HepG2 (cell line): ENCODE measurements around the gene JUND. TPM values are rescaled to one million over a fixed set of nuclear protein-coding genes. Genes with fewer than 3 reads are reported as not detected.
A peak's percentile ranks its signal among the peaks of the same experiment; 100 is the strongest.

Experiments used
- ATAC-seq: fragments of 200-7000 bp; cut with Tn5 transposase; 3 replicates; pipeline ENCODE4 v1.9.1; 2020; ENCODE audit warnings: mild to moderate bottlenecking, moderate library complexity
- BruUV-seq: library from RNA; stranded (reverse); fragments of 400-500 nt; replicated peaks from 2 replicates; lab custom pipeline; 2021; lab: Mats Ljungman, UMichigan
- CTCF ChIA-PET: fragments of 300-600 bp; formaldehyde crosslinking; extraction: SDS; loops from one replicate; lab custom pipeline; 2021; ENCODE audit warnings: low total read pairs, inconsistent platforms, low intra/inter-chr PET ratio; lab: Yijun Ruan, JAX
- POLR2A ChIA-PET: fragments of 350-600 bp; sonication (Branson Sonifier 250); formaldehyde crosslinking; loops from one replicate; lab custom pipeline; 2020; ENCODE audit warnings: antibody characterized with exemption, inconsistent platforms; lab: Yijun Ruan, JAX
- DNase-seq: peaks from one replicate; pipeline ENCODE4 v3.0.0-alpha.2; 2015; ENCODE audit warnings: low spot score
- FAIRE-seq: peaks from 3 replicates; lab custom pipeline; 2011; peaks lifted over from hg19 to GRCh38; lab: Jason Lieb, UNC
- H2AFZ ChIP-seq: one replicate; pipeline ENCODE4 v1.6.1; 2011; ENCODE audit warnings: low read length, inconsistent platforms
- H3K27ac ChIP-seq: fragments of 300-600 bp; 3 replicates; pipeline ENCODE4 v1.8.0; 2011; ENCODE audit warnings: mixed run types, mild to moderate bottlenecking, mixed read lengths, low read length, inconsistent platforms; ENCODE audit not compliant: insufficient read depth; ENCODE audit errors: extremely low read length
- H3K27me3 ChIP-seq, 2 experiments: fragments of 200-600 bp in 1 of 2; 2 replicates in 1 of 2; 3 replicates in 1 of 2; pipeline versions ENCODE4 v1.6.0 to v1.8.0; 2011; ENCODE audit warnings: low read length in 2 of 2, mild to moderate bottlenecking in 2 of 2, moderate library complexity in 2 of 2, inconsistent platforms in 1 of 2; ENCODE audit not compliant: insufficient read depth in 2 of 2, control insufficient read depth in 1 of 2
- H3K36me3 ChIP-seq, 2 experiments: fragments of 200-600 bp in 1 of 2; replicated peaks in 1 of 2; 2 replicates in 1 of 2; 3 replicates in 1 of 2; pipeline versions ENCODE4 v1.5.1 to v1.8.0; 2011; ENCODE audit warnings: low read length in 2 of 2, inconsistent platforms in 1 of 2; ENCODE audit not compliant: insufficient read depth in 2 of 2, control insufficient read depth in 1 of 2
- H3K4me1 ChIP-seq: 2 replicates; pipeline ENCODE4 v1.5.1; 2012; ENCODE audit warnings: low read length, inconsistent platforms; ENCODE audit not compliant: insufficient read depth
- H3K4me2 ChIP-seq: 2 replicates; pipeline ENCODE4 v1.6.0; 2011; ENCODE audit warnings: low read depth, low read length, inconsistent platforms
- H3K4me3 ChIP-seq, 3 experiments: fragments of 200-600 bp in 1 of 3; sonication (generic), shearing (Covaris generic) in 1 of 3; replicated peaks in 1 of 3; 2 replicates each; pipeline ENCODE4 v1.5.1; 2011 to 2016; ENCODE audit warnings: low read length in 3 of 3, inconsistent platforms in 2 of 3, low read depth in 2 of 3, mild to moderate bottlenecking in 2 of 3, control low read depth in 1 of 3, mixed read lengths in 1 of 3; ENCODE audit not compliant: insufficient read depth in 1 of 3
- H3K79me2 ChIP-seq: one replicate; pipeline ENCODE4 v1.6.1; 2011; ENCODE audit warnings: low read length, inconsistent platforms; ENCODE audit not compliant: insufficient read depth
- H3K9ac ChIP-seq: 2 replicates; pipeline ENCODE4 v1.6.0; 2011; ENCODE audit warnings: mild to moderate bottlenecking, low read depth, low read length, inconsistent platforms; ENCODE audit not compliant: insufficient read depth
- H3K9me3 ChIP-seq: 2 replicates; pipeline ENCODE4 v1.5.1; 2012; ENCODE audit warnings: mild to moderate bottlenecking, low read length
- H4K20me1 ChIP-seq: 2 replicates; pipeline ENCODE4 v1.6.0; 2011; ENCODE audit warnings: inconsistent platforms, mild to moderate bottlenecking, low read length, moderate library complexity; ENCODE audit not compliant: insufficient read depth
- ADNP ChIP-seq: sonication (generic); formaldehyde crosslinking; IDR thresholded peaks from 2 replicates; pipeline ENCODE4 v1.4.0; 2020; ENCODE audit warnings: missing genetic modification reagents
- RCOR2 ChIP-seq: IDR thresholded peaks from 2 replicates; pipeline ENCODE4 v1.6.1; 2016; ENCODE audit warnings: missing biosample characterization, missing genetic modification reagents
- SMAD3 ChIP-seq: sonication (generic); formaldehyde crosslinking; IDR thresholded peaks from 2 replicates; pipeline ENCODE4 v1.4.0; 2020; ENCODE audit warnings: missing genetic modification reagents
- SMC3 ChIP-seq: IDR thresholded peaks from 2 replicates; pipeline ENCODE4 v1.6.1; 2011; ENCODE audit warnings: low read length, improper control_type of control experiment
- ZFP36L2 ChIP-seq: sonication (generic); formaldehyde crosslinking; IDR thresholded peaks from 2 replicates; pipeline ENCODE4 v1.4.0; 2020; ENCODE audit warnings: missing genetic modification reagents
- ZKSCAN1 ChIP-seq: fragments of 150-350 bp; IDR thresholded peaks from 2 replicates; pipeline ENCODE4 v1.6.1; 2014; ENCODE audit warnings: low read length
- ZMYM3 ChIP-seq: sonication (generic); formaldehyde crosslinking; IDR thresholded peaks from 2 replicates; pipeline ENCODE4 v1.5.1; 2020; ENCODE audit warnings: mild to moderate bottlenecking, missing genetic modification reagents
- ZNF431 ChIP-seq: sonication (generic); formaldehyde crosslinking; IDR thresholded peaks from 2 replicates; pipeline ENCODE4 v1.9.0; 2022; ENCODE audit warnings: missing genetic modification reagents, low read depth, mild to moderate bottlenecking, borderline replicate concordance
- ZNF629 ChIP-seq: sonication (generic); formaldehyde crosslinking; conservative IDR thresholded peaks from 2 replicates; pipeline ENCODE4 v1.5.0; 2020; ENCODE audit warnings: missing genetic modification reagents
- ZNF678 ChIP-seq: sonication (generic); formaldehyde crosslinking; IDR thresholded peaks from 2 replicates; pipeline ENCODE4 v1.4.0; 2020; ENCODE audit warnings: mild to moderate bottlenecking, missing genetic modification reagents
- ZNF770 ChIP-seq: sonication (generic); formaldehyde crosslinking; IDR thresholded peaks from 2 replicates; pipeline ENCODE4 v1.5.0; 2020; ENCODE audit warnings: mild to moderate bottlenecking, missing genetic modification reagents
- WGBS: methylation state at CpG from one replicate; pipeline ENCODE4 v1.1.6; 2017; ENCODE audit warnings: low lambda C conversion rate; 5-methylcytosine and 5-hydroxymethylcytosine counted together
- in situ Hi-C: cut with HindIII; loops from 2 replicates; pipeline ENCODE4 v1.10.0; 2017; ENCODE audit warnings: low pct_unique_long_range_greater_than_20kb; ENCODE audit not compliant: extremely low pct_ligation_motif_present
- intact Hi-C: fragments of 100-400 bp; cut with micrococcal nuclease; formaldehyde crosslinking; loops from one replicate; pipeline ENCODE4 v1.10.0; 2022; ENCODE audit not compliant: unreplicated experiment
- polyA plus RNA-seq, 8 experiments: library from polyadenylated mRNA; depleted of rRNA in 3 of 8; stranded (reverse) in 7 of 8; unstranded in 1 of 8; fragments of >200 nt; fragmentation: Illumina TruSeq in 4 of 8; extraction: Trizol in 4 of 8; gene quantifications; 2 replicates each; pipeline versions ENCODE4 v1.2.1 to v1.2.3, GENCODE V29; 2011 to 2016; ENCODE audit warnings: low read depth in 4 of 8, missing spikeins in 1 of 8, mixed read lengths in 1 of 8; ENCODE audit not compliant: insufficient read depth in 1 of 8
- total RNA-seq, 5 experiments: library from RNA; depleted of rRNA; stranded (reverse); fragments of >200 nt; fragmentation: Illumina TruSeq; extraction: Trizol; gene quantifications; 2 replicates each; pipeline ENCODE4 v1.2.3, GENCODE V29; 2016; ENCODE audit warnings: low read depth in 1 of 5
- TF ChIP-seq, protein P1 (sequence below): sonication (generic); formaldehyde crosslinking; IDR thresholded peaks from 2 replicates; pipeline ENCODE4 v1.4.0; 2020; ENCODE audit warnings: missing genetic modification reagents
- TF ChIP-seq, protein P2 (sequence below): sonication (generic); formaldehyde crosslinking; IDR thresholded peaks from 2 replicates; pipeline ENCODE4 v1.8.0; 2023; ENCODE audit warnings: mild to moderate bottlenecking, missing genetic modification reagents

Gene JUND
- total and polyA plus RNA-seq, 2 of the 13 experiments (the other 11 are each of a cell fraction or from before 2014, with no cell fraction given) = 41.2 to 59.8 TPM

DNA sequence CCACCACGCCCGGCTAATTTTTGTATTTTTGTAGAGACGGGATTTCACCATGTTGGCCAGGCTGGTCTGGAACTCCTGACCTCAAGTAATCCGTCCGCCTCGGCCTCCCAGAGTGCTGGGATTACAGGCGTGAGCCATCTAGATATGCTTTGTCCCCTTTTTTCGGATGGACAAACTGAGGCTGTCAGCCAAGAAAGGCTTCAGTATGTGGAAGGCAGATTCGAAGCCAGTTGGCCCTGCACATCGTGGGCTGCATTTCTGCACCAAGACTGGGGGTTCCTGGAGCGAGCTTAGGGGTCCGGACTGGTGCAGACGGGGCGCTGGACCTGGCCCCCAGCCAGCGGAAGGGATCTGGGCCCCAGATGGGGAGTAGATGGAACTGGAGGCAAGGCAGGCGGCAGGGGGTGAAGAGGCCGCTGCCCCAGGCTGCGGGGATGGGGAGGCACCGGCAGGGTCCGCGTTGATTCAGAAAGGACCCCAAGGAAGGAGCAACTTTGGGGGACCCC lies 9.7 kb upstream of the JUND start:
- Histone ChIP-seq H3K36me3 (no peaks in the 10 kb centered on the region), H3K4me3 (peak overlapping the region in 2 of 3 experiments; percentile 59 to 79; a peak in 2 of 6 replicates), H3K9me3 (no peaks in the 10 kb centered on the region), H3K4me2 (no peak overlapping the region), H4K20me1 (no peaks in the 10 kb centered on the region), H3K79me2 (no peaks in the 10 kb centered on the region), H3K27me3 (no peaks in the 10 kb centered on the region), H2AFZ (no peak overlapping the region), H3K9ac (no peak overlapping the region), H3K27ac (no peak overlapping the region), H3K4me1 (peaks cover 79% of the 10 kb centered on the region)
- no TSS peak for BruUV-seq
- FAIRE-seq (no peak), ATAC-seq (no peak), DNase-seq (no peak)
- intact Hi-C loops = no loop called here
- ChIA-PET POLR2A (interaction anchor here (2.1 to 3.1 kb wide), 4 partner anchors 11 to 38 kb away, joined by 7 to 51 read pairs (median 28); partner anchors contain the start of genes JUND and LSM4), CTCF (no interaction called here)
- TF ChIP-seq SMAD3 (CRISPR knock-in tag) (no peak), ZMYM3 (peak; percentile 83), ZNF431 (CRISPR knock-in tag) (no peak), ZNF678 (CRISPR knock-in tag) (no peak), ZNF629 (CRISPR knock-in tag) (peak; percentile 94), SMC3 (no peak), RCOR2 (CRISPR knock-in tag) (0 out of 2 replicates have a peak, but pooled peaks have one; percentile 25), ADNP (CRISPR knock-in tag) (peak; percentile 30; the same call in 1 of the 2 replicates)
- 63% methylated on average over 17 of the region's 21 CpGs for WGBS
- in situ Hi-C loops = no loop called here

DNA sequence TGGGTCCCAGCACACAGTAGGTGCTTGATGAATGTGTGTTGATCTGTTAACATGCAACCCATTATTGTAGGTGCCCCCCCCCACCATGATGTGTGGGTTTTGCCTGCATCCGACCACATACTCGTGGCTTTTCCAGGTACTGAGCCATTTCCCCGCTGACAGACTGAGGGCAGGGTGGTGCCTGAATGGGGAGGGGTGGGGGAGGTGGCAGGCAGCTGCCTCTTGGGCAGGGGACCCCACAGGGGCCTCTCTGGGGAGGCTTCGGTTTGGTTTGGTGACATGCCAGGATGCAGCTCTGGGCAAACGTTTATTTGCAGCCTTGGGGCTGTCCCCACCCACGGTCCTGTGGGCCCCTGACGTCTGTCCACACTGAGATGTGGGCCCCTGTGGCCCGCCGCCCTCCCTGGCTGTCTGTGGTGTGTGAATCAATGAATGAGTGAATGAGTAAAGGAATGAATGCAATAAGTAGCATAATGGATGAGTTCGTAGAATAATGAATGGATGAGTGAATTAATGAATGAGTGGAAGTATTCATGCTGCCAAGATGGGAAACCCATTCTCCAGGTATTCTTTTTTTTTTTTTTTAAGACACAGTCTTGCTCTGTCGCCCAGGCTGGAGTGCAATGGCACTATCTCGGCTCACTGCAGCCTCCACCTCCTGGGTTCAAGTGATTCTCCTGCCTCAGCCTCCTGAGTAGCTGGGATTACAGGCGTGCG lies 9.0 kb upstream of the JUND start:
- no peaks in the 10 kb centered on the region for H3K9me3 ChIP-seq
- CTCF ChIA-PET = no interaction called here
- ATAC-seq (no peak), FAIRE-seq (no peak), DNase-seq (no peak)
- H2AFZ ChIP-seq = no peak overlapping the region
- no peaks in the 10 kb centered on the region for H3K36me3 ChIP-seq
- H3K79me2 ChIP-seq = no peaks in the 10 kb centered on the region
- 0 out of 2 replicates have a peak overlapping the region, but pooled peaks have one; percentile 29 for H3K9ac ChIP-seq
- WGBS = 33% methylated on average over 12 of the region's 14 CpGs
- H3K4me2 ChIP-seq = no peak overlapping the region
- in situ Hi-C loops = no loop called here
- intact Hi-C loops = no loop called here
- no peak overlapping the region for H3K27ac ChIP-seq
- no TSS peak for BruUV-seq
- H4K20me1 ChIP-seq = no peaks in the 10 kb centered on the region
- POLR2A ChIA-PET = interaction anchor here (3.1 kb wide), 1 partner anchor 10 kb away, joined by 47 read pairs; the partner anchor contains the start of gene JUND
- H3K4me1 ChIP-seq = peaks cover 85% of the 10 kb centered on the region
- H3K4me3 ChIP-seq = no peak overlapping the region
- no peaks in the 10 kb centered on the region for H3K27me3 ChIP-seq
- TF ChIP-seq ZKSCAN1 (peak; percentile 78), ZNF770 (CRISPR knock-in tag) (peak; percentile 70), ZFP36L2 (no peak)
- TF ChIP-seq, protein P1, sequence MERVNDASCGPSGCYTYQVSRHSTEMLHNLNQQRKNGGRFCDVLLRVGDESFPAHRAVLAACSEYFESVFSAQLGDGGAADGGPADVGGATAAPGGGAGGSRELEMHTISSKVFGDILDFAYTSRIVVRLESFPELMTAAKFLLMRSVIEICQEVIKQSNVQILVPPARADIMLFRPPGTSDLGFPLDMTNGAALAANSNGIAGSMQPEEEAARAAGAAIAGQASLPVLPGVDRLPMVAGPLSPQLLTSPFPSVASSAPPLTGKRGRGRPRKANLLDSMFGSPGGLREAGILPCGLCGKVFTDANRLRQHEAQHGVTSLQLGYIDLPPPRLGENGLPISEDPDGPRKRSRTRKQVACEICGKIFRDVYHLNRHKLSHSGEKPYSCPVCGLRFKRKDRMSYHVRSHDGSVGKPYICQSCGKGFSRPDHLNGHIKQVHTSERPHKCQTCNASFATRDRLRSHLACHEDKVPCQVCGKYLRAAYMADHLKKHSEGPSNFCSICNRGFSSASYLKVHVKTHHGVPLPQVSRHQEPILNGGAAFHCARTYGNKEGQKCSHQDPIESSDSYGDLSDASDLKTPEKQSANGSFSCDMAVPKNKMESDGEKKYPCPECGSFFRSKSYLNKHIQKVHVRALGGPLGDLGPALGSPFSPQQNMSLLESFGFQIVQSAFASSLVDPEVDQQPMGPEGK (CRISPR knock-in tag) = no peak
- TF ChIP-seq, protein P2, sequence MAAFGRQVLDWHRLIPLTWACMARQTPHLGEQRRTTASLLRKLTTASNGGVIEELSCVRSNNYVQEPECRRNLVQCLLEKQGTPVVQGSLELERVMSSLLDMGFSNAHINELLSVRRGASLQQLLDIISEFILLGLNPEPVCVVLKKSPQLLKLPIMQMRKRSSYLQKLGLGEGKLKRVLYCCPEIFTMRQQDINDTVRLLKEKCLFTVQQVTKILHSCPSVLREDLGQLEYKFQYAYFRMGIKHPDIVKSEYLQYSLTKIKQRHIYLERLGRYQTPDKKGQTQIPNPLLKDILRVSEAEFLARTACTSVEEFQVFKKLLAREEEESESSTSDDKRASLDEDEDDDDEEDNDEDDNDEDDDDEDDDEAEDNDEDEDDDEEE (CRISPR knock-in tag) = no peak
